GM19455 (cell line): ENCODE measurements around the gene CCS.
"Not testable (repeated sequence)": the region's sequence is repeated elsewhere in the genome, so short reads cannot be mapped to it uniquely, and the experiment has no call there.

Experiments
- ATAC-seq: cut with Tn5 transposase; IDR thresholded peaks from one replicate; pipeline ENCODE4 v1.9.1; 2021; ENCODE audit not compliant: unreplicated experiment

Gene CCS

DNA sequence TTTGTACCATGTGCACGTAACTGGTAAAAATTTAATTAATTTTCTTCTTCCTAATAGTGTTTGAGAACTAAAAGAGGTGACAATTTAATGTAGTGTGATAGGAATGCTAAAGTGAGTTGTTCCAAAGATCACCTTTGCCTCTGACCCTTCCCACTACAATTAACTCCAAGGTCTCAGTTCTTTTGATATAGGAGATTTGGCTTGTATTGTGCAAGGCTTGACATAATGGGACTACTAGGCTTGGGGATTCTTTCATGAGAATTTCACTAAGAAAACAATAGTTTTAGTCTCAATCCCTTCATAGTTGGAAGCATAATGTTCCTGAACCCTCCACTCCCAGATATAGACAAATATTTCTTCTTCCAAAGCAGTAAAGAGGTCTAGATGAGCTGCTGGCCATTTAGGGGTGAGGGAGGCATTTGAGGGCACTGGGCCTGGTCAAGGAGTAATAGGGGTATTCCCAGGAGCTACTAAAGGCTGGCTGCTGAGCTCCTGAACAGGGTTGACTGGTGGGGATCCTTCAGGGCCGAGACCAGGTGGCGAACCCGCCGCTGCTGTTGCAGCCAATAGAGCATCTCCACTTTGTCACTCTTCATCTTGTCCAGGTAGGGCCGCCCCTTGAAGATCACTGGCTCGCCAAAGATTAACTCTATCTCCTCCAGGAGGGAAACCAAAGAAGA is 2.8 kb upstream of the CCS start:
- ATAC-seq: no peak

DNA sequence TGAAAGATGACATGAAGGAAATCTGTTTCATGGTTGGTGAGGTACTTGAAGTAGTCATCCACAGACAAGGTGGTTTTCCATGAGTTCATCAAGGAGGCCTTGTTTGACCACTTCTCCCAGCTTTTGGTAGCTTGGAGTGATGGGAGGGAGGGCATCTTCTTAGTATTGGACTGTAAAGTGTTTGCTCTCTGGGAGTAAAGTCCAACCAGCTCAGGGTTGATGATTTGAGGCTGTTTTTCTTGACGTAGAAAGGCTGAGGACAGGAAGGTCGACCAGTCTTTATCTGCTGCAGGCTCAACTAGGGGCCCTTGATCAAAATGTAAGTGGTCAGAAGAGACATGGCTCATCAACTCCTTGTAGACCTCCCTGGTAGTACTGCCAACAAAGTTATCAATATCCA is 1.8 kb upstream of the CCS start:
- ATAC-seq: no peak

- ATAC-seq: no peak
Measured at GRCh38 chr11:66593303-66593635, 284 bp downstream of the CCS start.

DNA sequence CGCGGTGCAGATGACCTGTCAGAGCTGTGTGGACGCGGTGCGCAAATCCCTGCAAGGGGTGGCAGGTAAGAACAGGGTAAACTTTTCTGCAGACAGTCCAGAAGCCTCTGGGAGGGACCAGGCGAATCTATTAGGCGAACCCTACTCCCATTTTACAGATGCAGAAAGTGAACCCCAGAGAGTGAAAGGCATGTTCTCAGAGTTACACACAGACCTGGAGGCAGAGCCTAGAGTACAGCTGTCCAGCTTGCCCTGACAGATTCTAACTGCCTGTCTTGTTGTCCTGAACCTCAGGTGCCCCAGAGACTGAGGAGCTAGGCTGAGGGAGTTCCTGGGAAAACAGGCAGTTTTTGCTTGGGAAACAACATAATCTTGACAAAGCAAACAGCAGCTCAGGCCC is 665 bp downstream of the CCS start:
- ATAC-seq: no peak

GRCh38 chr11:66595245-66595904 is 2.4 kb downstream of the CCS start:
- no peak for ATAC-seq

GRCh38 chr11:66598993-66599392 is 6.0 kb downstream of the CCS start:
- ATAC-seq: no peak

DNA sequence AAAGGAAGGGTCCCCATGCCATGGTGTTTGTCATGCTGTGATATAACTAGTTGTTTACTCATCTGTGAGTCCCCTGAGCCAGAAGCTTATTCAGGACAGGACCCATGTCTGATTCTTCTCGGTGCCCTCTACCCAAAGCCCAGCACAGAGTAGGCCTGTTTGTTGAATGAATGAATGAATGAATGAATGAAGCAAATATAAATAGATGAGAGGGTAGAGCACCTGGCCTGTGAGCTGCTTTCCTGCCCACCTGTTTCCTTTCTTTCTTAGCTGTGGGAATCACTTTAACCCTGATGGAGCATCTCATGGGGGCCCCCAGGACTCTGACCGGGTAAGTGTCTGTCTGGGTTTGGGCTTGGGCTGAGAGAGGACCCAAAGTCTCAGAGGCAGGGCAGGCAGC is 7.2 kb downstream of the CCS start:
- no peak for ATAC-seq

DNA sequence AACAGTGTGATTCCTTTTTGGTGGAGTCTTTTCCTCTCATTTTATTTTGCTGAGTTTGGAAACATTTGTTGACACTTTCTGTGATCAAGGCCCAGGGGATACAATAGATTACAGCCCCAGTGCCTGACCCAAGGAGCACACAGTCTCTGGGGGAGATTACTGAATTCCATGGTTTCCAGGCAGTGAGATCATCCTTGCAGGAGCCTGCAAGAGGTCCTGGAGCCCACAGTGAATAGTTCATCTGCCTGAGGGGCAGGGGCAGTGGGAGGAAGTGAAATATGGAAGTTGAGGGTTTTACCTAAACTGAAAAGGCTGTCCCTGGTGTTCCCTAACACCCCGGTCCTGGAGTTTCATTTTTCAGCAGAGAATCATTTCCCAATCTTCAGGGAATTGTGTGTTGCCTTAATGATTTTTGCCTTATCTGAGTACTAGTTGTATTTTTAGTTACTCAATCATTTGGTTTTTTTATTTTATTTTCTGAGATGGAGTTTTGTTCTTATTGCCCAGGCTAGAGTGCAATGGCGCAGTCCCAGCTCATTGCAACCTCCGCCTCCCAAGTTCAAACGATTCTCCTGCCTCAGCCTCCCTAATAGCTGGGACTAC is 7.7 kb downstream of the CCS start:
- ATAC-seq: no peak

GRCh38 chr11:66603072-66603471 is 10.1 kb downstream of the CCS start:
- no peak for ATAC-seq

DNA sequence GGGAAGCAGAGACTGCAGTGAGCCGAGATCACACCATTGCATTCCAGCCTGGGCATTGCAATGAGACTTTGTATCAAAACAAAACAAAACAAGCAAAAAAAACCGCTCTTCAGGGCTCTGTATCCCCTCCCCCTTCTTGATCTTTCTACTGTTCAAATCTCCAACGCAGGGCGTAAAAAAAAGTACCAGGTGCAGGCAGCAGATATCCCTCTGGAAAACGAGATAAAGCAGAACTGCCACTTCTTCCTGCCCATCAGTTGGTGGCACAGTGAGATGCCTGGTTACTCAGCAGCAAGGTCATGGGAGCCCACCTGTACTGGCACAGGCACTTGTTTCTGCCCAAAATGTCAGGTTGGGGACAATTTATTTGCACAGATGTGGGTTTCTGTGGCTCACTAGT is 11.2 kb downstream of the CCS start:
- ATAC-seq: no peak

GRCh38 chr11:66606608-66607007 is 13.6 kb downstream of the CCS start:
- not testable (repeated sequence) for ATAC-seq

GRCh38 chr11:66607126-66607834 is 14.3 kb downstream of the CCS start:
- no peak for ATAC-seq

GRCh38 chr11:66609721-66610617 is 17.0 kb downstream of the CCS start:
- ATAC-seq: no peak

DNA sequence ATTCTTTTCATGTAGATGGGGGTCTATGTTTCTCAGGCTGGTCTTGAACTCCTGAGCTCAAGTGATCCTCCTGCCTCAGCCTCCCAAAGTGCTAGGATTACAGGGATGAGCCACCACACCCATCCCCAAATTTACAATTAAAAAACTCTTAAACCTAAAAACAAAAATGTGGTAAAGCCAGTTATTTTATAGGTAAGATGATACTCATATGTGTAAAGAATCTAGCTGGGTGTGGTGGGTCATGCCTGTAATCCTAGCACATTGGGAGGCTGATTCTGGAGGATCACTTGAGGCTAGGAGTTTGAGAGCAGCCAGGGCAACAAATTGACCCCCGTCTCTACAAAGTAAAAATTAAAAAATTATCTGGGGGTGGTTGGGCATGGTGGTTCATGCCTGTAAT is 19.5 kb downstream of the CCS start:
- no peak for ATAC-seq

- ATAC-seq: no peak
Measured at GRCh38 chr11:66614073-66614472, 21.1 kb downstream of the CCS start.

- peak; percentile 78 for ATAC-seq
Measured at GRCh38 chr11:66616379-66617154, 23.6 kb downstream of the CCS start, which contains the start of gene RBM14. Gene RBM14, plus strand, starts transcription at chr11:66616630. Its CDS starts 91 bp downstream, at chr11:66616721.

DNA sequence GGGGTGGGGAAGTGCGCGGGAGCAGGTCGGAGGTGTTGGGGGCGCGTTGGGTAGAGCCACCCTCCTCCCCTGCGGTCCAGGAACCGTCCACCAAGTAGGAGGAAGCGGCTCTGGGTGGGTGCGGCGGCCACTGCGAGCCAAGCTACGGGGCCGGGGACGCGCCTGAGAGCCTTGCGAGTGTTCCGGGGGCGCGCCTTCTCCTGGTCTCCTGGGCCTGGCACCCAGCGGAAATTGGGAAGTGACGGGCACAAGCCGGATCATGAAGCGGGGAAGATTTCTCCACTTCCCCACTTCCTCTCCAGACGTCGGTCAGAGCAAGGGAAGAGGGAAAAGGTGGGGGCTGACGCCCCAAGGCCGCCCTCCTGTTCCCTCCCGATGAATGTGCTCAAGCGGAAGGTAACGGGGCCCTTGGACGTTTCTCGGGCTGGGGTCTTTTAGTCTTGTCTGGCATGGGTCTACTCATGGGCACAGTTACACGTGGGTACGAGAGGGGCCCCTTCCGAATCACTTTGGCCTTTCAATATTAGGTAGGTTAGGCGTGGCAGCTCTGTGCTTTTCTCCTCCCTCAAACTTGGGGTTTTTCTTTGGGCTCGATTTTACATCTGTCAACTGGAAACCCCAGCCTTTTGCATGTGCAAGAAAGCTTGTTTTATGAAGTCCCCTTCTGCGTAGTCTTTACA is 24.3 kb downstream of the CCS start:
- no peak for ATAC-seq

GRCh38 chr11:66619080-66619554 is 26.1 kb downstream of the CCS start:
- ATAC-seq: no peak

GRCh38 chr11:66624450-66624849 is 31.5 kb downstream of the CCS start:
- ATAC-seq: no peak
